A673 (cell line): ENCODE results near the gene VAMP2.

Experiments
- CTCF ChIP-seq: fragments of 300-800, 200-600 bp; sonication (generic); conservative IDR thresholded peaks from 2 replicates; pipeline ENCODE4 v1.5.1; 2017; ENCODE audit warnings: low read depth, mild to moderate bottlenecking, antibody characterized with exemption, low read length, moderate library complexity, mixed read lengths
- EZH2 ChIP-seq: fragments of 200-600 bp; sonication (generic); IDR thresholded peaks from 2 replicates; pipeline ENCODE4 v1.6.1; 2017; ENCODE audit warnings: borderline replicate concordance, low read depth, mild to moderate bottlenecking, mixed read lengths, antibody characterized with exemption, low read length; ENCODE audit not compliant: poor library complexity, severe bottlenecking

GRCh38 chr17:8158267-8159031 lies 4.3 kb downstream of the VAMP2 start:
- TF ChIP-seq CTCF (peak; percentile 89), EZH2 (no peak)
